ENCODE results near the gene JAKMIP2.

Gene JAKMIP2

GRCh38 chr5:147576646-147577535, 205.6 kb downstream of the JAKMIP2 start:
- no peak overlapping the region for H3K4me3 ChIP-seq (ENCODE audit: low read length)
- no peak for TF ChIP-seq ZNF274 (IDR thresholded peaks at IDR 0.05; ENCODE audit: low read depth, low read length)

- no peak for TF ChIP-seq ZNF274 (IDR thresholded peaks at IDR 0.05; ENCODE audit: low read depth, low read length)
- no peak overlapping the region for H3K4me3 ChIP-seq (ENCODE audit: low read length)
Measured at GRCh38 chr5:147575598-147575997, 206.9 kb downstream of the JAKMIP2 start.

- TF ChIP-seq ZNF274 (IDR thresholded peaks at IDR 0.05; ENCODE audit: low read depth, low read length) = no peak
- no peak overlapping the region for H3K4me3 ChIP-seq (ENCODE audit: low read length)
Measured at GRCh38 chr5:147573211-147573610, 209.3 kb downstream of the JAKMIP2 start.

- H3K4me3 ChIP-seq (ENCODE audit: low read length) = no peak overlapping the region
- TF ChIP-seq ZNF274 (IDR thresholded peaks at IDR 0.05; ENCODE audit: low read depth, low read length) = no peak
Measured at GRCh38 chr5:147568710-147569406, 213.7 kb downstream of the JAKMIP2 start.

- H3K4me3 ChIP-seq (ENCODE audit: low read length) = no peak overlapping the region
- TF ChIP-seq ZNF274 (IDR thresholded peaks at IDR 0.05; ENCODE audit: low read depth, low read length) = no peak
Measured at GRCh38 chr5:147567917-147568598, 214.5 kb downstream of the JAKMIP2 start.

GRCh38 chr5:147565524-147565923, 217.0 kb downstream of the JAKMIP2 start:
- H3K4me3 ChIP-seq (ENCODE audit: low read length) = no peak overlapping the region
- TF ChIP-seq ZNF274 (IDR thresholded peaks at IDR 0.05; ENCODE audit: low read depth, low read length) = no peak

- no peak for TF ChIP-seq ZNF274 (IDR thresholded peaks at IDR 0.05; ENCODE audit: low read depth, low read length)
- H3K4me3 ChIP-seq (ENCODE audit: low read length) = no peak overlapping the region
Measured at GRCh38 chr5:147564124-147564486, 218.4 kb downstream of the JAKMIP2 start.

- TF ChIP-seq ZNF274 (IDR thresholded peaks at IDR 0.05; ENCODE audit: low read depth, low read length) = no peak
- H3K4me3 ChIP-seq (ENCODE audit: low read length) = no peak overlapping the region
Measured at GRCh38 chr5:147563466-147564123, 218.9 kb downstream of the JAKMIP2 start.

- H3K4me3 ChIP-seq (ENCODE audit: low read length) = no peak overlapping the region
- no peak for TF ChIP-seq ZNF274 (IDR thresholded peaks at IDR 0.05; ENCODE audit: low read depth, low read length)
Measured at GRCh38 chr5:147561435-147561834, 221.1 kb downstream of the JAKMIP2 start.

GRCh38 chr5:147560718-147561331, 221.7 kb downstream of the JAKMIP2 start:
- no peak overlapping the region for H3K4me3 ChIP-seq (ENCODE audit: low read length)
- TF ChIP-seq ZNF274 (IDR thresholded peaks at IDR 0.05; ENCODE audit: low read depth, low read length) = no peak

- TF ChIP-seq ZNF274 (IDR thresholded peaks at IDR 0.05; ENCODE audit: low read depth, low read length) = no peak
- no peak overlapping the region for H3K4me3 ChIP-seq (ENCODE audit: low read length)
Measured at GRCh38 chr5:147559749-147560148, 222.8 kb downstream of the JAKMIP2 start.

- TF ChIP-seq ZNF274 (IDR thresholded peaks at IDR 0.05; ENCODE audit: low read depth, low read length) = no peak
- H3K4me3 ChIP-seq (ENCODE audit: low read length) = no peak overlapping the region
Measured at GRCh38 chr5:147558826-147559225, 223.7 kb downstream of the JAKMIP2 start.

GRCh38 chr5:147557876-147558745, 224.4 kb downstream of the JAKMIP2 start:
- H3K4me3 ChIP-seq (ENCODE audit: low read length) = no peak overlapping the region
- TF ChIP-seq ZNF274 (IDR thresholded peaks at IDR 0.05; ENCODE audit: low read depth, low read length) = no peak
